ENCODE measurements around the gene SLC30A2.

Gene SLC30A2

GRCh38 chr1:26069941-26070295 lies 24.0 kb upstream of the SLC30A2 start:
- DNase-seq, result no peak

GRCh38 chr1:26067432-26067911 lies 21.6 kb upstream of the SLC30A2 start, which contains the start of gene TRIM63:
Gene TRIM63 (minus strand): TSS chr1:26067630. CDS start chr1:26067494, 136 bp downstream.
- no peak for DNase-seq

GRCh38 chr1:26066857-26067256 lies 20.9 kb upstream of the SLC30A2 start:
- no peak for DNase-seq

GRCh38 chr1:26066160-26066559 lies 20.2 kb upstream of the SLC30A2 start:
- no peak for DNase-seq

GRCh38 chr1:26064553-26064952 lies 18.6 kb upstream of the SLC30A2 start:
- no peak for DNase-seq

GRCh38 chr1:26060832-26061574 lies 15.1 kb upstream of the SLC30A2 start:
- no peak for DNase-seq

GRCh38 chr1:26059906-26060305 lies 14.0 kb upstream of the SLC30A2 start:
- DNase-seq, result no peak

GRCh38 chr1:26058052-26058595 lies 12.2 kb upstream of the SLC30A2 start:
- DNase-seq, result no peak

- no peak for DNase-seq
These were observed 11.3 kb upstream of the SLC30A2 start for GRCh38 chr1:26057189-26057588.

- no peak for DNase-seq
These were observed 9.1 kb upstream of the SLC30A2 start for GRCh38 chr1:26055041-26055440.

GRCh38 chr1:26053718-26054560 lies 8.0 kb upstream of the SLC30A2 start:
- no peak for DNase-seq

- DNase-seq, result no peak
These were observed 4.3 kb upstream of the SLC30A2 start for GRCh38 chr1:26050248-26050640.

- DNase-seq, result no peak
These were observed 3.8 kb upstream of the SLC30A2 start for GRCh38 chr1:26049531-26050247.

GRCh38 chr1:26047278-26047874 lies 1.5 kb upstream of the SLC30A2 start:
- no peak for DNase-seq

GRCh38 chr1:26046246-26047095 lies 553 bp upstream of the SLC30A2 start:
- no peak for DNase-seq

- DNase-seq, result no peak
These were observed 772 bp downstream of the SLC30A2 start for GRCh38 chr1:26044971-26045721.

GRCh38 chr1:26044414-26044813 lies 1.5 kb downstream of the SLC30A2 start:
- no peak for DNase-seq

- no peak for DNase-seq
These were observed 2.2 kb downstream of the SLC30A2 start for GRCh38 chr1:26043765-26044164.

- DNase-seq, result no peak
These were observed 3.9 kb downstream of the SLC30A2 start for GRCh38 chr1:26041978-26042377.

GRCh38 chr1:26041401-26041800 lies 4.5 kb downstream of the SLC30A2 start:
- DNase-seq, result no peak

- no peak for DNase-seq
These were observed 7.0 kb downstream of the SLC30A2 start for GRCh38 chr1:26038904-26039303.
